PC-9 (cell line): Measurements from ENCODE around the gene PTTG1IP.

ENCODE experiments used
- CTCF ChIP-seq: fragments of 200-600 bp; sonication (generic); conservative IDR thresholded peaks from 2 replicates; pipeline ENCODE4 v1.6.1; 2017; ENCODE audit warnings: mixed run types, antibody characterized with exemption, mild to moderate bottlenecking, moderate library complexity
- EZH2 ChIP-seq: fragments of 200-600 bp; sonication (generic); IDR thresholded peaks from 2 replicates; pipeline ENCODE4 v1.8.0; 2017; ENCODE audit warnings: antibody characterized with exemption, low read depth

- TF ChIP-seq CTCF (no peak), EZH2 (no peak)
Measured at GRCh38 chr21:44888581-44889550, 15.4 kb upstream of the PTTG1IP start.
